NT2/D1 (cell line): Measurements from ENCODE around the gene LRP8.

ENCODE experiments used
- YY1 ChIP-seq: IDR thresholded peaks from 2 replicates; pipeline ENCODE4 v1.6.1; 2011; ENCODE audit not compliant: insufficient read length, insufficient read depth
- ZNF274 ChIP-seq: IDR thresholded peaks from 2 replicates; pipeline ENCODE4 v1.6.1; 2011; ENCODE audit warnings: mild to moderate bottlenecking, low read depth, low read length

DNA sequence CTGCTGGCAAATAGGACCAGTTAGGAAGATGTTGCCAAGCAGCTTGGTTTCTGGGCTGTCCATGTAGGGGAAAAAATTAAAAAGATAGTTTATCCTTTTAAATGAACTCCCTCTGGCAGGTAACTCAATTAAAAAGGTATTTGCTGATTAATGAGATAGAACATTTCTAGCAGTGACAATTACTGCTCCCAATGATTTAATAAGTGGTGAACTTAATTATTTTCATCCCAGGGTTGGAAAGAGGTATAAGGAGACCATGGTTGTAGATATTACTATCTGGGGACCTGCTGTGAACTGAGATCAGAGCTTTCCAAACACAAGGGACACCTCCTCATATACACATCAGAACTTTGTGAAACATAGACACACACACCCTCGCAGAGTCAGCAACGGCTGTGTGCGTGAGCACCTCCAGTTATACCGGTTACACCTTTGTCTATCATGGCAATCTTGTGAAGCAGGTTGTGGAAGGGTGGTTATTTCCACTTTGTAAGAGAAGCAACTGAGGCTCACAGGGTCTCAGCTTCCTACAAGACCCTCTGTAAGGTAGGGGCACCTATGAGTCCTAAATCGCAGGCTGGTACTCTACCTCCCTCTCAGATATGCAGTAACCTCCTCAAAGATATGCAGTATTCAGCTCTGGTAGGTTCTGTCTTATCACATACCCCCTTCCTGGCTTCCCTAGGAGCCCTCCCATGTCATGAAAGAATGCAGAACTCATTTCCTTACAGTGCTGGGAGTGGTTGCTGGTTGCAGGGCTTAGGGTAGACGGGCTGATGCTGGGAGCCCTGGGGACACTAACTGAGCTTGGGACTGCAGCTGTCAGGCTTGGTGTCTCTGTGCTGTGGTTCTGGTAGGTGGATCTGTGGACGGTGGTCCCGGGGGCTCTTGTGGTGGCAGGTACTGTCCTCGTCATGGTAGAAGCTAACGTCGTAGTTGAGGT, 71.1 kb downstream of the LRP8 start:
- TF ChIP-seq ZNF274 (no peak), YY1 (no peak)
